Measurements from ENCODE around the gene ATXN2. TPM values are rescaled to one million over a fixed set of nuclear protein-coding genes. Genes with fewer than 3 reads are reported as not detected.
A peak's percentile ranks its signal among the peaks of the same experiment; 100 is the strongest.
"Not testable (repeated sequence)": the region's sequence is repeated elsewhere in the genome, so short reads cannot be mapped to it uniquely, and the experiment has no call there.

The ATXN2 gene
- total RNA-seq, 2 experiments from 2014 or later, result 36.1 to 81.4 TPM

- Histone ChIP-seq H3K9me3 (ENCODE audit: low read length) (0 out of 2 replicates have a peak, but pooled peaks cover 3% of the 10 kb centered on the region), H2AFZ (ENCODE audit: low read length) (no peak overlapping the region), H3K4me3 (ENCODE audit: low read depth, low read length, poor library complexity, severe bottlenecking) (peak overlapping the region; percentile 97), H3K4me2 (ENCODE audit: low read length) (peak overlapping the region; percentile 82), H3K36me3 (ENCODE audit: insufficient read depth, low read length) (peaks cover 11% of the 10 kb centered on the region; the same call in 1 of the 2 replicates), H3K4me1 (ENCODE audit: insufficient read depth, low read length, poor library complexity, severe bottlenecking) (peaks cover 38% of the 10 kb centered on the region), H3K9me2 (ENCODE audit: insufficient read depth, low read length) (no peaks in the 10 kb centered on the region), H3K79me2 (ENCODE audit: insufficient read depth, low read depth, low read length) (peaks cover 58% of the 10 kb centered on the region), H3K27ac (ENCODE audit: low read depth, low read length, poor library complexity, severe bottlenecking) (peak overlapping the region; percentile 57), H4K20me1 (ENCODE audit: insufficient read depth, low read length) (peaks cover 26% of the 10 kb centered on the region)
- DNase-seq (ENCODE audit: low spot score), result peak; percentile 34
- ChIA-PET POLR2A (no interaction called here), CTCF (ENCODE audit: unreplicated experiment) (no interaction called here)
- intact Hi-C loops (cut with micrococcal nuclease; ENCODE audit: unreplicated experiment), result loop anchor here (2.0 to 5.0 kb wide), 2 partner anchors 191 to 415 kb away; partner anchors contain the start of genes ERP29, SH2B3 and TMEM116
- TF ChIP-seq EZH2phosphoT487 (IDR thresholded peaks at IDR 0.05; ENCODE audit: borderline replicate concordance, low read depth, low read length), result no peak
- TF ChIP-seq, protein P1, sequence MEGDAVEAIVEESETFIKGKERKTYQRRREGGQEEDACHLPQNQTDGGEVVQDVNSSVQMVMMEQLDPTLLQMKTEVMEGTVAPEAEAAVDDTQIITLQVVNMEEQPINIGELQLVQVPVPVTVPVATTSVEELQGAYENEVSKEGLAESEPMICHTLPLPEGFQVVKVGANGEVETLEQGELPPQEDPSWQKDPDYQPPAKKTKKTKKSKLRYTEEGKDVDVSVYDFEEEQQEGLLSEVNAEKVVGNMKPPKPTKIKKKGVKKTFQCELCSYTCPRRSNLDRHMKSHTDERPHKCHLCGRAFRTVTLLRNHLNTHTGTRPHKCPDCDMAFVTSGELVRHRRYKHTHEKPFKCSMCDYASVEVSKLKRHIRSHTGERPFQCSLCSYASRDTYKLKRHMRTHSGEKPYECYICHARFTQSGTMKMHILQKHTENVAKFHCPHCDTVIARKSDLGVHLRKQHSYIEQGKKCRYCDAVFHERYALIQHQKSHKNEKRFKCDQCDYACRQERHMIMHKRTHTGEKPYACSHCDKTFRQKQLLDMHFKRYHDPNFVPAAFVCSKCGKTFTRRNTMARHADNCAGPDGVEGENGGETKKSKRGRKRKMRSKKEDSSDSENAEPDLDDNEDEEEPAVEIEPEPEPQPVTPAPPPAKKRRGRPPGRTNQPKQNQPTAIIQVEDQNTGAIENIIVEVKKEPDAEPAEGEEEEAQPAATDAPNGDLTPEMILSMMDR (conservative IDR thresholded peaks at IDR 0.05; ENCODE audit: low read length), result no peak
- BruUV-seq (replicated peaks), result no TSS peak
Measured at GRCh38 chr12:111597831-111598636, 1.1 kb downstream of the ATXN2 start.

- peak overlapping the region; percentile 82 for H3K4me2 ChIP-seq (ENCODE audit: low read length)
- H3K79me2 ChIP-seq (ENCODE audit: insufficient read depth, low read depth, low read length), result peaks cover 66% of the 10 kb centered on the region
- intact Hi-C loops (cut with micrococcal nuclease; ENCODE audit: unreplicated experiment), result loop anchor here (5.0 kb wide), 1 partner anchor 190 kb away; the partner anchor contains the start of gene SH2B3
- H3K4me3 ChIP-seq (ENCODE audit: low read depth, low read length, poor library complexity, severe bottlenecking), result peak overlapping the region; percentile 97
- H3K9me3 ChIP-seq (ENCODE audit: low read length), result no peaks in the 10 kb centered on the region
- ChIA-PET POLR2A (no interaction called here), CTCF (ENCODE audit: unreplicated experiment) (no interaction called here)
- no peaks in the 10 kb centered on the region for H3K9me2 ChIP-seq (ENCODE audit: insufficient read depth, low read length)
- BruUV-seq (replicated peaks), result TSS peak; percentile 59
- peaks cover 26% of the 10 kb centered on the region for H4K20me1 ChIP-seq (ENCODE audit: insufficient read depth, low read length)
- no peak overlapping the region for H2AFZ ChIP-seq (ENCODE audit: low read length)
- H3K4me1 ChIP-seq (ENCODE audit: insufficient read depth, low read length, poor library complexity, severe bottlenecking), result peaks cover 38% of the 10 kb centered on the region
- DNase-seq (ENCODE audit: low spot score), result peak; percentile 59
- peaks cover 11% of the 10 kb centered on the region; the same call in 1 of the 2 replicates for H3K36me3 ChIP-seq (ENCODE audit: insufficient read depth, low read length)
- H3K27ac ChIP-seq (ENCODE audit: low read depth, low read length, poor library complexity, severe bottlenecking), result peak overlapping the region; percentile 57
- no peak for TF ChIP-seq EZH2phosphoT487 (IDR thresholded peaks at IDR 0.05; ENCODE audit: borderline replicate concordance, low read depth, low read length)
- TF ChIP-seq, protein P1 (conservative IDR thresholded peaks at IDR 0.05; ENCODE audit: low read length), result no peak
Measured at GRCh38 chr12:111596985-111597830, 1.9 kb downstream of the ATXN2 start.

DNA sequence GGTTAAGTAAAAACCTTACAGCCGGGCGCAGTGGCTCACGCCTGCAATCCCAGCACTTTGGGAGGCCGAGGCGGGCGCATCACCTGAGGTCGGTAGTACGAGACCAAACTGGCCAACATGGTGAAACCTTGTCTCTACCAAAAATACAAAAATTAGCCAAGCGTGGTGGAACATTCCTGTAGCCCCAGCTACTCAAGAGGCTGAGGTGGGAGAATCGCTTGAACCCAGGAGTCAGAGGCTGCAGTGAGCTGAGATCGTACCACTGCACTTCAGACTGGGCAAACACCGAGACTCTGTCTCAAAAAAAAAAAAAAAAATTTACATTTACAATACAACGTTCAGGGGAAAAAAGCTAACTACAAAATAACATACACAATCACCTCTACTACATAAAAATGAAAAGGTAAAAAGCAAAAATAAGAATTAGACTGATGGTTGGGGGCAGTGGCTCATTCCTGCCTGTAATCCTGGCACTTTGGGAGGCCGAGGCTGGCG lies 3.7 kb downstream of the ATXN2 start:
- Histone ChIP-seq H3K4me2 (ENCODE audit: low read length) (peak overlapping the region; percentile 82), H3K4me1 (ENCODE audit: insufficient read depth, low read length, poor library complexity, severe bottlenecking) (peaks cover 36% of the 10 kb centered on the region), H3K36me3 (ENCODE audit: insufficient read depth, low read length) (peaks cover 11% of the 10 kb centered on the region; the same call in 1 of the 2 replicates), H3K79me2 (ENCODE audit: insufficient read depth, low read depth, low read length) (peaks cover 84% of the 10 kb centered on the region), H4K20me1 (ENCODE audit: insufficient read depth, low read length) (peaks cover 26% of the 10 kb centered on the region)
- POLR2A ChIA-PET, result interaction anchor here (0.6 to 1.0 kb wide), 3 partner anchors 9 to 482 kb away, joined by 3 to 6 read pairs (median 3); no protein-coding TSS in a partner anchor
- CTCF ChIA-PET (ENCODE audit: unreplicated experiment); H2AFZ ChIP-seq (ENCODE audit: low read length); DNase-seq (ENCODE audit: low spot score); BruUV-seq (replicated peaks); H3K4me3 ChIP-seq (ENCODE audit: low read depth, low read length, poor library complexity, severe bottlenecking); H3K9me2 ChIP-seq (ENCODE audit: insufficient read depth, low read length); H3K9me3 ChIP-seq (ENCODE audit: low read length); H3K27ac ChIP-seq (ENCODE audit: low read depth, low read length, poor library complexity, severe bottlenecking): not testable (repeated sequence)
- intact Hi-C loops (cut with micrococcal nuclease; ENCODE audit: unreplicated experiment), result loop anchor here (1.0 to 5.0 kb wide), 2 partner anchors 91 to 188 kb away; partner anchors contain the start of genes ACAD10 and SH2B3

DNA sequence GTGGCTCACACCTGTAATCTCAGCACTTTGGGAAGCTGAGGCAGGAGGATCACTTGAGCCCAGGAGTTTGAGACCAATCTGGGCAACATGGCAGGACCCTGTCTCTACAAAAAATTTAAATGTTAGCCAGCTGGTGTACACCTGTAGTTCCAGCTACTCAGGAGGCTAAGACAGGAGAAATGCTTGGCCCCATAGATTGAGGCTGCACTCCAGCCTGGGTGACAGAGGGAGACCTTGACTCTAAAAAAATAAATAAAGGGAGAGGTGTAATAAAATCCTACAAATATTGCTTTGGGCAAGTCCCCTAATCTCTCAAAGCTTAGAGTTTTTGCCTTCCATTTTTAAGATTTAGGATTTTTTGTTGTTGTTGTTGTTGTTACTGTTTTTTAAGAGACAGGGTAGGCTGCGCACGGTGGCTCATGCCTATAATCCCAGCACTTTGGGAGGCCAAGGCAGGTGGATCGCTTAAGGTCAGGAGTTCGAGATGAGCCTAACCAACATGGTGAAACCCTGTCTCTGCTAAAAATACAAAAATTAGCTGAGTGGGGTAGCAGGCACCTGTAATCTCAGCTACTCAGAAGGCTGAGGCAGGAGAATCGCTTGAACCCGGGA lies 7.6 kb downstream of the ATXN2 start:
- Histone ChIP-seq H3K79me2 (ENCODE audit: insufficient read depth, low read depth, low read length) (peaks cover 99% of the 10 kb centered on the region), H3K4me1 (ENCODE audit: insufficient read depth, low read length, poor library complexity, severe bottlenecking) (peaks cover 29% of the 10 kb centered on the region), H3K36me3 (ENCODE audit: insufficient read depth, low read length) (peaks cover 23% of the 10 kb centered on the region; the same call in 1 of the 2 replicates), H4K20me1 (ENCODE audit: insufficient read depth, low read length) (peaks cover 23% of the 10 kb centered on the region)
- CTCF ChIA-PET (ENCODE audit: unreplicated experiment); DNase-seq (ENCODE audit: low spot score); H3K9me2 ChIP-seq (ENCODE audit: insufficient read depth, low read length); H3K4me3 ChIP-seq (ENCODE audit: low read depth, low read length, poor library complexity, severe bottlenecking); H3K27ac ChIP-seq (ENCODE audit: low read depth, low read length, poor library complexity, severe bottlenecking); POLR2A ChIA-PET; H3K4me2 ChIP-seq (ENCODE audit: low read length); intact Hi-C loops (cut with micrococcal nuclease; ENCODE audit: unreplicated experiment); H2AFZ ChIP-seq (ENCODE audit: low read length); BruUV-seq (replicated peaks); H3K9me3 ChIP-seq (ENCODE audit: low read length): not testable (repeated sequence)
